GM19397 (cell line): ENCODE data around the gene BID.
A peak's percentile ranks its signal among the peaks of the same experiment; 100 is the strongest.

Source experiments
- ATAC-seq: cut with Tn5 transposase; IDR thresholded peaks from one replicate; pipeline ENCODE4 v1.9.1; 2021; ENCODE audit warnings: mild to moderate bottlenecking, moderate library complexity; ENCODE audit not compliant: unreplicated experiment

Gene BID

DNA sequence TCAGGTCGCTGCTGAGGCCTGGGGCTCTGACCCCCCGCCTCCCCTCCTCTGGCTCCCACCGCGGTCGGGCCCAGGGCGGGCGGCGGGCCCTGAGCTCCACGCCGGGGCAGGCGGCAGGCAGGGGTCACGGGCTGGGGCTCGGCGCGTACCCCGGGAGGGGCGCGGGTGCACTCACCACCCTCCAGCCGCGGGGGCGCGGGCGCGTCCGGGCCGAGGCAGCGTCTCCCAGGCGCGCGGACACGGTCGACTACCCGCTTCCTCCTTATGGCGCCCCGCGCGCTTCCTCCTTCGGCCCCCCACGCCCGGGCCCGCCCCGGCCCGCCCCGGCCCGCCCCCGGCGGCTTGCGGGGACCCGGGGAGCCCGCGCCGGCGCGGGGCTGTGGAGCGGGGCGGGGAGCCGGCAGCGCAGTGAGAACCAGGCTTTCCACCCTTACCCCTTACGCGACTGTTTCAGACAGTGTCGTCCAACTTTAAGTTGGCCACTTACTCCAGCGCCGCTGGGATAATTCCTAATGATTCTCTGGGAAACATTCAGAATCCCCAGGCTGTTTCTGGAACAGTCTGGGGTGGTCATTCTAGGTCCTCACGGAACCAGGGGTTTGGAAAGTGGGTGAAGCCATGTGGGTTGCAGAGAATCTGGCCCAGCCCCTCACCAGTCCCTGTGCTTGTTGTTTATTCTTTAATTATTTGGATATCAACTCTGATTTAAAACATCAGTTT, at the start of gene BID:
TSS of gene BID (minus strand) at position 264 of the 720 bp plus-strand sequence. CDS start 24,353 bp downstream, outside the sequence.
- ATAC-seq = peak; percentile 44

DNA sequence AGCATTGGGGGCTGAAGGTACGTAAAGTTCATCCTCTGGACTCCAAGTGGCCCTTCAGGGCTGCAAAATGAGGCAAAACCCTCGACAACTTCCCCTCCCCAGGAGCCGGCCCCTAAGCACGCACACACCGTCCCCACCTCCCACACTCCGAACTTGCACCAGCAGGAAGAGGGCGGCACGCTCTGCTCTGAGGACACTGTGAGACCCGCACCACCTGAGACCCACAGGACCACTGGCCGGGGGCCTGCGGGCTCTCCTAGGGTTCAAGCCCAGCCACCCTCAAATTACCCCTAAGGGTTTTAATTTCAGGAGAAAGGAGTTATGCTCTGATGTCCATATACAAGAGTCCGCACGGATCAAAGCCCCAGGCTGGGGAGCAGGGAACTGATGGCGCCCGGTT, 49.7 kb upstream of the BID start:
- ATAC-seq = no peak

DNA sequence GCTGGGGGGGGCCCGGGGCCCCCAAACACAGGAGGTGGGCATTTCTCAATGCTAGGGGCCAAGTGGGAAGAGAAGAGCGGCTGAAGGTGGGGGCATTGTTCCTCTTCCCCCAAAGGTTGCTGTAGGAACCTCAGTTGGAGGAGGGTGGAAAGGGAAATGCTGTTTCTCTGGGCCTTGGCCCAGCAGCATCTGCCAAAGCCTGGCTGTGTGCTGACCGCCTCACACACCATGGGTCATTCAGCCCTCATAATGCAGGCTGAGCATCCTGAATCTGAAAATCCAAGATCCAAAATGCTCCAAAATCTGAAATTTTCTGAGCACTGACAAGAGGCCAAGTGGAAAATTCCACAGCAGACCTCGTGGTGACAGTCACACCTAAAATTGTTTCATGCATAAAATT, 49.0 kb upstream of the BID start:
- no peak for ATAC-seq

- ATAC-seq = no peak
Measured at GRCh38 chr22:17822087-17822486, 47.8 kb upstream of the BID start.

- no peak for ATAC-seq
Measured at GRCh38 chr22:17820879-17821439, 46.7 kb upstream of the BID start.

- ATAC-seq = no peak
Measured at GRCh38 chr22:17818649-17819048, 44.4 kb upstream of the BID start.

- ATAC-seq = no peak
Measured at GRCh38 chr22:17818180-17818579, 43.9 kb upstream of the BID start.

- no peak for ATAC-seq
Measured at GRCh38 chr22:17817511-17818065, 43.3 kb upstream of the BID start.

GRCh38 chr22:17817079-17817478, 42.8 kb upstream of the BID start:
- no peak for ATAC-seq

GRCh38 chr22:17816649-17817048, 42.4 kb upstream of the BID start:
- ATAC-seq = no peak

- no peak for ATAC-seq
Measured at GRCh38 chr22:17815703-17816254, 41.5 kb upstream of the BID start.

- no peak for ATAC-seq
Measured at GRCh38 chr22:17814830-17815229, 40.6 kb upstream of the BID start.

- ATAC-seq = no peak
Measured at GRCh38 chr22:17814084-17814483, 39.8 kb upstream of the BID start.

- ATAC-seq = no peak
Measured at GRCh38 chr22:17811119-17811518, 36.9 kb upstream of the BID start.

DNA sequence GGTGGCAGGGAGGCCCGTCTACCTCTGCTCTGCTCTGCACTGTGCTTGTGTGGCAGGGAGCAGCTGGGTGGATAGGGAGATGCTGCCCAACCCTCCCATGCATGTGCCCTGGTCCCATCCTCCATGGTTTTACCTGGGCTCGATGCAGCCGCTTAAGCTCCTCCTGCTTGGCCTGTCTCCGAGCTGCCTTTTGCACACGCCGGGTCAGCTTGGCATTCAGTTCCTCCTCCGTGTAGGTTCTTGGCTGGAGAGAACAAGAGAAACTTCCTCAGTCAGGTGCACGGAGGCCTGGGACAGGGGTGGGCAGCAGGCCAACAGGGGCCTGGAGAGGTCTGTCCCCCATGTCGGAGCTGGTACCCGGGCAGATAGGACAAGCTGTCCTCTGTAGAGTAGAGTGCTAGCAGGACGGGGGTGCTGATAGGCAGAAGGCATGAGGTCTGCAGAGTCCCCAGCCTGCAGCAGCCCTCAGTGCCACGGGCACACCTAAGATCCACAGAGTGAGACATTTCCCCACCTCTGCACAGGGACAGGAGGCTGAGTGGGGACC, 36.4 kb upstream of the BID start:
- ATAC-seq = no peak

DNA sequence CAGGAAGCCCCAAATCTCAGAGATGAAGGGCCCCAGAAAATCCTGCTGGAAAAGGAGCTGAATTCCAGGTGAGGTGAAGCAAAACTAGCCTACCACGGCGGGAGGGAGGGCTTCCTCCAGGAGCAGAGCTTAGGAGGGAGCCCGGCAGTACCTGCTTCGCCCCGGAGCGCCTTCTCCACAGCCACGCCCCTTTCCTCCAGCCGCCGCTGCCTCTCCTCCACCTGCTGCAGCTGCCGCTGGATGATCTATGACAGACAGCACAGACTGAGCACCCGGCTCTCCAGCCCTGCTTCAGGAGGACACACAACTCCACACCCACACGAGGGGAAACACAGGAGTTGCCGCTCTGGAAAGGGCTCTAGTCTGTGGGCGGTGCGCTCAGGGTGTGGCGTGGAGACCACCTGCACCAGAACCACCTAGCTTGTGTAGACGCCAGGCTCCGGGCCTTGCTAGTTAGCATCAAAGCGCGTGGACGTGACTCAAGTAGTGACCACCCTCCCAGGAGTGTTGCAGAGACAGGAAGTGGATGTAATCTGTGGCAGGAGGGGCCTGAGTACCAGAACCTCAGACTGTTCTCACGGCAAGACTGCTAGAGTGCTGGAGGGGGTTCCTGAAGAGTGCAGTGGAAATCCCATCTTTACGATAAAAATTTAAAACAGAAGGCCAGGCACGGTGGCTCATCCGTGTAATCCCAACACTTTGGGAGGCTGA, 34.6 kb upstream of the BID start:
- ATAC-seq = no peak

DNA sequence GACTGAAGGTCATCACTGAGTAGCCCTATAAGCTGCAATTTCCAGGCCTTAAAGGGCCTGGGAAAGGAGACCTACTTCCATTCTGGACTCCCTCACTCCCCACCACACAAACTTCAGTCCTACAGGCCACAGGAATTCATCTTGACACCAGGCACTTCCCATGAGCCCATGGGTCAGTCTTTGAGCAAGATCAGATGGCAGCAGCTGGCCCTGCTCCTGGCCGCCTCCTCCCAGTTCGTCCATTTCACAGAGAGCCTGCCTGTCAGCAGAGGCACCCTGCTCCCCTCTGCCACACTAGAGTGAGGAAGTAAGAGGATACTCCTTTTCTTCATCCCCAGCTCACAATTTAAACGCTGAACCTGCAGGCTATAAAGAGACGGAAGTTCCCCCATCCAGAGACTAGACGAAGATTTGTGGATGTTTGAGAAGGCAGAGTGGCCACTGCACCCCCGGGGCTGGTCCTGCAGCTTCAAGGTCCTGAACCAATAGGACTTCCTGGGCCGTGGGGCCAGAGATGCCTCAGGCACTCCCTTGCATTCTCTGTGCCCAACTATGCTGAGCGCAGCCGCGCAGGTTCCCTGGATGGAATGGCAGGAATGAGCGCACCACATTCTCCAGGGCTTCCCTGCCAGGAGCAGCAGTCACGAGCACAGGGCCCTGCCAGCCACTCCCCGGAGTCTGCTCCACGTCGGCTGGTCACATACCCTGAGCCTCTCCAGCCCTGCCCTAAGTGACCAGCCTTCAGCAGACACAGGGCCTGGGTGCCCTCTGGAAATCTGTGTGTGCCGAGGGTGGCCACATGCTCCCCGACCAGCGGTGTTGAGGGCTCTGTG, 33.5 kb upstream of the BID start:
- no peak for ATAC-seq

DNA sequence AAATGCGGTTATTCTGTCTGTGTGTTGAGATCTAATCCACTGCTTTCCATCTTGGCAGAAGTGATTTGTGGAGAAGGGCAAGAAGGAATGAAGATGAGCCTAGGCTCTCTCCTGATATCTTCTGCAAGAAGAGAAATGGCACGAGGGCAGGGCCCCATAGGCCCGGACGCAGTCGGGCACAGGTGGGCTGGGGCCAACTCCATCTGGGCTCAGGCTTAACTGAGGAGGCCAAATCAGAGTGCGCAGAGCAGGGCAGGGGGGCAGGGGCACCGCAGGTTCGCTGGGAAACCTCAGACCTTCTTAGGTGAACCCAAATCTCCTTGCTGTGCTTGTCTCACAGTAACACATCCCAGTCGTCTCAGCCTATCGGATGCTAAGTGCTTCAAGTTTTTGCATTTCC, 32.8 kb upstream of the BID start:
- ATAC-seq = no peak

DNA sequence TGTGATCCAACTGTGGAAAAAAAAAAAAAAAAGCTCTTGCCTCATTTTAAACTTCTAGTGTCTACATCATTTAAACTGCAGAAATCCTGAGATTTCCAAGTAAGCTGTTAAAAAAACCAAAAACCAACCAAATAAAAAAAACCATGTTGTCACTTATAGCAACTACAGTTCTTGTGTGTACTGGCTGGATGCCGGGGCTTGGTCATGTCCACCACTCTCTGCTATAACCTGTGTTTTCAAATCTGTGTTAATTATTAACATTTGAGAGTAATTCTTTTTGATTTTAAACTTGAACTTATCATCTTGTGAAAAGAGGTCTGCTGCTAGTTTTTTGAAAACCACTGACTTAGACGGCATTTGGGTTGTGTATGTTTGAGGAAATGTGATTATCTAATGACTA, 32.2 kb upstream of the BID start:
- ATAC-seq = no peak

DNA sequence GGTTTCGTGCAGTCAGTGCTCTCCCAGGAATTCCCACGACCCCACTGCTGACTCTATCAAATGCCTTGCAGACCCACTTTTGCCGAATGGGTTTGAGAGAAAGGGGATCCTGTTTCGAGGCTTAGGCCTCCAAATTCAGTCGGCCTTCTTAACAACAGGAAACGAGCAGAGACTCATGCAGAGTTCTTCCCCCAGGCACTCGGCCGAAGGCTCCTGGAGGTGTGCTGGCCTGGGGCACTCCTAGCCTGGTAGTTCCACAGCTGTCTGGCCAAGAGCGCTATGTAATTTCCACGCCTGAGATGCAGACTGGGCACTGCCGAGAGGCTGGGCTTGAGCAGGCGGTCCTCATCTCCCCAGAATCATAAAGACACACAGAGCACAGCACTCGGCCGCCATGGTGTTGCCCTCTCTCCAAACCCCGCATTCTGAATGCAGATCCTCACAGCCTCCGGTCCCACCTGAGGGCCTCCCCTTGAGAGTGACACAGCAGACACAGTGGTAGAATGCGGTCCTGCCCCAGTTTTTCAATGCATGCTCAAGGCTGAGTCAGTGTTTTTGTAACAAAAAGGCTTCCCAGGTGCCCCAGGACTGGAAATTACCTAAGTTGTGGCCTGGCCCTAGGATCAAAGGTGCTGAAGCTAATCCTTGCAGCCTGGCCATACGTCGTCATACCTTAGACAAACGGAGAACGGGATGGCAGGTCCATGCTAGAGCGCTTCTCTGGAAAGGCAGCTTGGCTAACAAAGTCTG, 30.2 kb upstream of the BID start:
- ATAC-seq = no peak
